ELF-1 (cell line): ENCODE measurements around the gene RAVER2.

Source experiments
- DNase-seq: peaks from one replicate; pipeline ENCODE4 v3.0.0-alpha.2; 2016; ENCODE audit warnings: low read depth, low spot score

Gene RAVER2

GRCh38 chr1:64874666-64875065 lies 129.8 kb downstream of the RAVER2 start:
- no peak for DNase-seq

- DNase-seq = no peak
Measured at GRCh38 chr1:64875101-64875500, 130.2 kb downstream of the RAVER2 start.

GRCh38 chr1:64875606-64876005 lies 130.7 kb downstream of the RAVER2 start:
- no peak for DNase-seq

- no peak for DNase-seq
Measured at GRCh38 chr1:64877151-64877550, 132.3 kb downstream of the RAVER2 start.

GRCh38 chr1:64877598-64877997 lies 132.7 kb downstream of the RAVER2 start:
- DNase-seq = no peak

GRCh38 chr1:64878090-64878489 lies 133.2 kb downstream of the RAVER2 start:
- DNase-seq = no peak

GRCh38 chr1:64878931-64879611 lies 134.2 kb downstream of the RAVER2 start:
- no peak for DNase-seq

- no peak for DNase-seq
Measured at GRCh38 chr1:64880449-64880848, 135.6 kb downstream of the RAVER2 start.

GRCh38 chr1:64881281-64881680 lies 136.4 kb downstream of the RAVER2 start:
- DNase-seq = no peak
